Endodermal cell (in vitro differentiated cells): Measurements from ENCODE around the gene ARF6. TPM values are rescaled to one million over a fixed set of nuclear protein-coding genes. Genes with fewer than 3 reads are reported as not detected.

Experiments used
- DNase-seq: peaks from one replicate; pipeline ENCODE4 v3.0.0-alpha.2; 2017
- H3K27ac ChIP-seq: 2 replicates; pipeline ENCODE4 v1.5.1; 2013; ENCODE audit warnings: mild to moderate bottlenecking, low read depth, low read length, moderate library complexity
- H3K27me3 ChIP-seq: 2 replicates; pipeline ENCODE4 v1.6.1; 2013; ENCODE audit warnings: mild to moderate bottlenecking, low read length, moderate library complexity; ENCODE audit not compliant: insufficient read depth, control insufficient read depth, poor library complexity, severe bottlenecking
- H3K36me3 ChIP-seq: 2 replicates; pipeline ENCODE4 v1.7.0; 2013; ENCODE audit warnings: mild to moderate bottlenecking, low read length, moderate library complexity; ENCODE audit not compliant: control insufficient read depth, insufficient read depth
- H3K4me1 ChIP-seq: one replicate; pipeline ENCODE4 v1.7.0; 2013; ENCODE audit warnings: low read length; ENCODE audit not compliant: control insufficient read depth, insufficient read depth
- H3K4me3 ChIP-seq: 2 replicates; pipeline ENCODE4 v1.5.1; 2013; ENCODE audit warnings: mild to moderate bottlenecking, low read length, moderate library complexity
- H3K9ac ChIP-seq: 2 replicates; pipeline ENCODE4 v1.6.1; 2013; ENCODE audit warnings: mild to moderate bottlenecking, low read length, moderate library complexity; ENCODE audit not compliant: poor library complexity, severe bottlenecking; ENCODE audit errors: extremely low read depth
- H3K9me3 ChIP-seq: 2 replicates; pipeline ENCODE4 v1.6.1; 2013; ENCODE audit warnings: mild to moderate bottlenecking, low read length, moderate library complexity; ENCODE audit not compliant: control insufficient read depth
- H3K27ac Mint-ChIP-seq: 2 replicates; pipeline ENCODE4 v1.8.0; 2020; ENCODE audit warnings: mixed read lengths
- H3K27me3 Mint-ChIP-seq: 2 replicates; pipeline ENCODE4 v1.8.0; 2021; ENCODE audit warnings: mild to moderate bottlenecking, mixed read lengths; ENCODE audit not compliant: insufficient read depth
- H3K36me3 Mint-ChIP-seq: 2 replicates; pipeline ENCODE4 v1.8.0; 2020; ENCODE audit warnings: low read depth, mixed read lengths
- H3K4me1 Mint-ChIP-seq: 2 replicates; pipeline ENCODE4 v1.8.0; 2020; ENCODE audit warnings: mixed read lengths
- H3K4me3 Mint-ChIP-seq: 2 replicates; pipeline ENCODE4 v1.8.0; 2020; ENCODE audit warnings: mild to moderate bottlenecking, moderate library complexity, mixed read lengths
- H3K9me3 Mint-ChIP-seq: 2 replicates; pipeline ENCODE4 v1.8.0; 2020; ENCODE audit warnings: mild to moderate bottlenecking, mixed read lengths
- CTCF ChIP-seq: fragments of 200-600 bp; sonication (generic); conservative IDR thresholded peaks from 2 replicates; pipeline ENCODE4 v1.5.0; 2021; ENCODE audit warnings: antibody characterized with exemption, mild to moderate bottlenecking
- WGBS, 2 experiments: methylation state at CpG; one replicate each; pipeline versions ENCODE4 v1.1.5 to v1.1.7; 2013; ENCODE audit warnings: missing lambda C conversion rate in 2 of 2, mixed read lengths in 1 of 2; ENCODE audit not compliant: insufficient coverage in 1 of 2, insufficient read length in 1 of 2; 5-methylcytosine and 5-hydroxymethylcytosine counted together
- total RNA-seq, 2 donors: library from RNA; stranded (reverse); fragmentation: NEBNext Ultra II Directional in 1 of 2; extraction: Animal tissue kit (Norgen Biotek cat#: 25700) in 1 of 2; gene quantifications; 2 replicates in 1 of 2; 3 replicates in 1 of 2; pipeline ENCODE4 v1.2.1, GENCODE V29; 2021

The ARF6 gene
- total RNA-seq, 2 donors from 2014 or later: 45.2 to 46.7 TPM

GRCh38 chr14:49861699-49862088 is 31.2 kb upstream of the ARF6 start:
- Histone ChIP-seq H3K9me3 (peaks cover 6% of the 10 kb centered on the region), H3K9ac (peak overlapping the region; percentile 96), H3K4me1 (no peaks in the 10 kb centered on the region), H3K27ac (peak overlapping the region; percentile 95), H3K36me3 (no peaks in the 10 kb centered on the region), H3K4me3 (peak overlapping the region; percentile 94), H3K27me3 (no peaks in the 10 kb centered on the region)
- H3K27ac Mint-ChIP-seq: no peak overlapping the region
- H3K9me3 Mint-ChIP-seq: no peaks in the 10 kb centered on the region
- peak; percentile 86 for DNase-seq
- no peaks in the 10 kb centered on the region for H3K36me3 Mint-ChIP-seq
- WGBS, 2 experiments: 2 to 5% methylated on average over 7 to 12 of the region's 12 CpGs
- peaks cover 3% of the 10 kb centered on the region for H3K4me1 Mint-ChIP-seq
- no peak for TF ChIP-seq CTCF
- H3K4me3 Mint-ChIP-seq: no peak overlapping the region
- no peaks in the 10 kb centered on the region for H3K27me3 Mint-ChIP-seq

GRCh38 chr14:49862089-49862673 is 30.7 kb upstream of the ARF6 start:
- peak; percentile 95 for DNase-seq
- Histone ChIP-seq H3K9ac (peak overlapping the region; percentile 96), H3K9me3 (peaks cover 6% of the 10 kb centered on the region), H3K36me3 (no peaks in the 10 kb centered on the region), H3K4me3 (peak overlapping the region; percentile 94), H3K27ac (peak overlapping the region; percentile 95), H3K27me3 (no peaks in the 10 kb centered on the region), H3K4me1 (no peaks in the 10 kb centered on the region)
- Mint-ChIP-seq H3K36me3 (no peaks in the 10 kb centered on the region), H3K9me3 (no peaks in the 10 kb centered on the region), H3K27ac (no peak overlapping the region), H3K4me1 (peaks cover 3% of the 10 kb centered on the region), H3K4me3 (no peak overlapping the region), H3K27me3 (no peaks in the 10 kb centered on the region)
- 0% methylated on average over 10 to 15 of the region's 30 CpGs for WGBS, 2 experiments
- TF ChIP-seq CTCF: peak; percentile 100

GRCh38 chr14:49863487-49864281 is 29.2 kb upstream of the ARF6 start:
- no peak overlapping the region for H3K27ac ChIP-seq
- no peaks in the 10 kb centered on the region for H3K4me1 ChIP-seq
- TF ChIP-seq CTCF: no peak
- WGBS, 2 experiments: 27 to 43% methylated on average over 7 to 9 of the region's 9 CpGs
- H3K27ac Mint-ChIP-seq: no peak overlapping the region
- no peaks in the 10 kb centered on the region for H3K36me3 Mint-ChIP-seq
- no peak overlapping the region for H3K4me3 Mint-ChIP-seq
- H3K27me3 Mint-ChIP-seq: peaks cover 3% of the 10 kb centered on the region
- H3K9me3 ChIP-seq: peaks cover under 1% of the 10 kb centered on the region
- no peaks in the 10 kb centered on the region for H3K36me3 ChIP-seq
- peak overlapping the region; percentile 94 for H3K4me3 ChIP-seq
- H3K4me1 Mint-ChIP-seq: peaks cover 7% of the 10 kb centered on the region
- H3K9ac ChIP-seq: peak overlapping the region; percentile 96
- H3K27me3 ChIP-seq: peaks cover 2% of the 10 kb centered on the region
- H3K9me3 Mint-ChIP-seq: no peaks in the 10 kb centered on the region
- DNase-seq: no peak
